CD14-positive monocyte (primary cell): ENCODE measurements around the gene KRTAP4-16. TPM values are rescaled to one million over a fixed set of nuclear protein-coding genes. Genes with fewer than 3 reads are reported as not detected.

Experiments
- DNase-seq, 3 donors: peaks; one replicate each; pipeline ENCODE4 v3.0.0-alpha.2; 2011 to 2022
- H2AFZ ChIP-seq: 2 replicates; pipeline ENCODE4 v1.6.0; 2012; ENCODE audit warnings: mild to moderate bottlenecking, low read depth, low read length, inconsistent platforms; ENCODE audit not compliant: insufficient read depth, poor library complexity, severe bottlenecking
- H3K27ac ChIP-seq, 2 donors: 1 replicate in 1 of 2; 2 replicates in 1 of 2; pipeline ENCODE4 v1.5.1; 2012 to 2013; ENCODE audit warnings: low read length in 2 of 2, control low read depth in 1 of 2, inconsistent platforms in 1 of 2, low read depth in 1 of 2, mild to moderate bottlenecking in 1 of 2
- H3K27me3 ChIP-seq, 2 donors: one replicate each; pipeline versions ENCODE4 v1.6.0 to v1.6.1; 2011 to 2013; ENCODE audit warnings: low read length in 2 of 2; ENCODE audit not compliant: control insufficient read depth in 2 of 2, insufficient read depth in 2 of 2
- H3K36me3 ChIP-seq, 2 donors: replicated peaks in 1 of 2; 1 replicate in 1 of 2; 2 replicates in 1 of 2; pipeline versions ENCODE4 v1.5.1 to v1.6.1; 2012 to 2013; ENCODE audit warnings: low read length in 2 of 2, control low read depth in 1 of 2, inconsistent platforms in 1 of 2, mild to moderate bottlenecking in 1 of 2; ENCODE audit not compliant: insufficient read depth in 2 of 2, control insufficient read depth in 1 of 2
- H3K4me1 ChIP-seq, 2 donors: 1 replicate in 1 of 2; 2 replicates in 1 of 2; pipeline versions ENCODE4 v1.5.1 to v1.6.1; 2012 to 2013; ENCODE audit warnings: low read length in 2 of 2, control low read depth in 1 of 2, inconsistent platforms in 1 of 2, mild to moderate bottlenecking in 1 of 2, moderate library complexity in 1 of 2; ENCODE audit not compliant: insufficient read depth in 2 of 2, control insufficient read depth in 1 of 2
- H3K4me2 ChIP-seq: replicated peaks from 2 replicates; pipeline ENCODE3; 2012; ENCODE audit warnings: low read length, moderate library complexity, mild to moderate bottlenecking; ENCODE audit not compliant: poor library complexity, severe bottlenecking; ENCODE audit errors: extremely low read depth
- H3K4me3 ChIP-seq, 3 experiments: fragments of 200-600 bp in 1 of 3; sonication (generic) in 1 of 3; replicated peaks in 1 of 3; 1 replicate in 2 of 3; 2 replicates in 1 of 3; pipeline ENCODE4 v1.5.1; 2011 to 2013; ENCODE audit warnings: low read length in 3 of 3, mild to moderate bottlenecking in 3 of 3, control low read depth in 2 of 3, low read depth in 2 of 3, inconsistent platforms in 1 of 3, moderate library complexity in 1 of 3
- H3K79me2 ChIP-seq: 2 replicates; pipeline ENCODE4 v1.6.0; 2012; ENCODE audit warnings: mild to moderate bottlenecking, control low read depth, inconsistent platforms, low read length, moderate library complexity; ENCODE audit not compliant: insufficient read depth
- H3K9ac ChIP-seq: 2 replicates; pipeline ENCODE4 v1.6.0; 2017; ENCODE audit warnings: low read length, mild to moderate bottlenecking; ENCODE audit not compliant: insufficient read depth, poor library complexity, severe bottlenecking
- H3K9me3 ChIP-seq, 2 donors: replicated peaks in 1 of 2; 1 replicate in 1 of 2; 2 replicates in 1 of 2; pipeline versions ENCODE4 v1.5.1 to v1.6.1; 2012 to 2013; ENCODE audit warnings: low read length in 2 of 2, control low read depth in 1 of 2; ENCODE audit not compliant: control insufficient read depth in 1 of 2, insufficient read depth in 1 of 2
- H4K20me1 ChIP-seq: 2 replicates; pipeline ENCODE4 v1.6.0; 2012; ENCODE audit warnings: mild to moderate bottlenecking, low read length, control low read depth, moderate library complexity; ENCODE audit not compliant: insufficient read depth
- H3K27ac Mint-ChIP-seq, 7 donors: one replicate each; pipeline ENCODE4 v1.8.0; 2020; ENCODE audit warnings: mild to moderate bottlenecking in 7 of 7, mixed read lengths in 7 of 7, moderate library complexity in 6 of 7, inconsistent platforms in 2 of 7
- H3K27me3 Mint-ChIP-seq, 3 donors: one replicate each; pipeline ENCODE4 v1.8.0; 2021 to 2022; ENCODE audit warnings: low read depth in 3 of 3, mild to moderate bottlenecking in 3 of 3, mixed read lengths in 3 of 3, moderate library complexity in 3 of 3, inconsistent platforms in 1 of 3
- H3K36me3 Mint-ChIP-seq, 2 donors: one replicate each; pipeline ENCODE4 v1.8.0; 2020; ENCODE audit warnings: mixed read lengths in 2 of 2, inconsistent platforms in 1 of 2, mild to moderate bottlenecking in 1 of 2
- H3K4me1 Mint-ChIP-seq: one replicate; pipeline ENCODE4 v1.8.0; 2020; ENCODE audit warnings: mild to moderate bottlenecking, mixed read lengths
- H3K4me3 Mint-ChIP-seq, 2 donors: one replicate each; pipeline ENCODE4 v1.8.0; 2020; ENCODE audit warnings: mild to moderate bottlenecking in 2 of 2, mixed read lengths in 2 of 2, moderate library complexity in 1 of 2
- H3K9me3 Mint-ChIP-seq, 7 donors: one replicate each; pipeline ENCODE4 v1.8.0; 2020 to 2022; ENCODE audit warnings: mixed read lengths in 7 of 7, mild to moderate bottlenecking in 6 of 7, moderate library complexity in 6 of 7, inconsistent platforms in 2 of 7
- WGBS: methylation state at CpG from one replicate; pipeline ENCODE4 v1.1.5; 2013; ENCODE audit warnings: missing lambda C conversion rate; ENCODE audit not compliant: insufficient coverage; 5-methylcytosine and 5-hydroxymethylcytosine counted together
- intact Hi-C, 2 donors: fragments of 100-400 bp; cut with micrococcal nuclease; formaldehyde crosslinking; loops; one replicate each; pipeline versions ENCODE4 v1.15.0 to v1.15.1; 2023
- polyA plus RNA-seq, 3 donors: library from polyadenylated mRNA; depleted of rRNA in 1 of 3; unstranded in 2 of 3; stranded (reverse) in 1 of 3; fragments of 300-500 nt in 2 of 3; fragments of >200 nt in 1 of 3; fragmentation: Illumina TruSeq in 2 of 3; gene quantifications; 1 replicate in 2 of 3; 2 replicates in 1 of 3; pipeline ENCODE4 v1.2.3, GENCODE V29; 2012 to 2021
- TF ChIP-seq, protein P1 (sequence below): fragments of 200-600 bp; IDR thresholded peaks from one replicate; pipeline ENCODE4 v1.8.0; 2022; ENCODE audit warnings: antibody characterized with exemption, mild to moderate bottlenecking

KRTAP4-16 gene
- polyA plus RNA-seq, 3 donors: not detected

DNA sequence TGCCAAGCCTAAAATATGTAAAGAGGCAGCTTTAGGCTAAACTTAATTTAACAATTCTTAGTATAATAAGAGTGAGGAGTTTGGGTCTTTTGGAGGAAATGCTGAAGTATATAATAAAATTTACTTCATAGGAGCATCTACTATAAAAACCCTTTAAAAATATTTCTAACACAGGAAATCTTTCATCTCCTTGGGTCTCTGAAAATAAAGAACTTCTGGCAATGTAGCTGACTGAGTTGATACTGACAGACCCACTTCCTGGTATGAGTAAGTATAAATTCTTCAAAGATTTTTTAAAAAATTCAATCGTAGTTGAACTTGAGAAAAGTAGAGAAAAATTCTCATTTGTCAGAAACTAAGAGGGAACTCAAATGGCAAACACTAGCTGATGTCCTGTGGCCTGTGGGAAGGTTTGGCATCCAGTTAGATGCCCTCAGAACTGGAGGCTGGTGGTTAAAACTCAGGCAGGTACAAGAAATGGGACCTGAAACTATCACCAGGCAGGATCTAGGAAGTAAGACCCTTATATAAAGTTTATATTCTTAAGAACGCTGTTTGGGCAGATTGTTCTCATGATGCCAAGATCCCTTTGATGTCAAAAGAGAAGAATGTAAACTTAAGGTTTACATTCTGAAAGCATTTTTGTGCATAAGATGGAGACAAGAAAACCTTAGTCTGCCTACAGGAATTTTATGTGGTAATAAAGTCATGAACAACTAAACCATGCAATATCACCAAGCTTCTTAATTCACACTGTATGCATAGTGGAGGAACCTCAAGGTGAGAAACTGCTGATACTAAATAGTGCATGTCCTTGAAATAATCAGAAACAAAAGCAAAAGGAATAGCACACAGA is 32.1 kb upstream of the KRTAP4-16 start:
- no peaks in the 10 kb centered on the region for H3K4me1 Mint-ChIP-seq
- Histone ChIP-seq H3K4me1 (no peaks in the 10 kb centered on the region), H3K9ac (no peak overlapping the region), H3K4me3 (no peak overlapping the region), H3K36me3 (no peaks in the 10 kb centered on the region), H4K20me1 (no peaks in the 10 kb centered on the region), H2AFZ (no peak overlapping the region), H3K27me3 (no peaks in the 10 kb centered on the region), H3K79me2 (no peaks in the 10 kb centered on the region), H3K9me3 (no peaks in the 10 kb centered on the region), H3K4me2 (no peak overlapping the region), H3K27ac (no peak overlapping the region)
- intact Hi-C loops: no loop called here
- TF ChIP-seq, protein P1, sequence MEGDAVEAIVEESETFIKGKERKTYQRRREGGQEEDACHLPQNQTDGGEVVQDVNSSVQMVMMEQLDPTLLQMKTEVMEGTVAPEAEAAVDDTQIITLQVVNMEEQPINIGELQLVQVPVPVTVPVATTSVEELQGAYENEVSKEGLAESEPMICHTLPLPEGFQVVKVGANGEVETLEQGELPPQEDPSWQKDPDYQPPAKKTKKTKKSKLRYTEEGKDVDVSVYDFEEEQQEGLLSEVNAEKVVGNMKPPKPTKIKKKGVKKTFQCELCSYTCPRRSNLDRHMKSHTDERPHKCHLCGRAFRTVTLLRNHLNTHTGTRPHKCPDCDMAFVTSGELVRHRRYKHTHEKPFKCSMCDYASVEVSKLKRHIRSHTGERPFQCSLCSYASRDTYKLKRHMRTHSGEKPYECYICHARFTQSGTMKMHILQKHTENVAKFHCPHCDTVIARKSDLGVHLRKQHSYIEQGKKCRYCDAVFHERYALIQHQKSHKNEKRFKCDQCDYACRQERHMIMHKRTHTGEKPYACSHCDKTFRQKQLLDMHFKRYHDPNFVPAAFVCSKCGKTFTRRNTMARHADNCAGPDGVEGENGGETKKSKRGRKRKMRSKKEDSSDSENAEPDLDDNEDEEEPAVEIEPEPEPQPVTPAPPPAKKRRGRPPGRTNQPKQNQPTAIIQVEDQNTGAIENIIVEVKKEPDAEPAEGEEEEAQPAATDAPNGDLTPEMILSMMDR: no peak
- H3K27me3 Mint-ChIP-seq: no peaks in the 10 kb centered on the region
- H3K36me3 Mint-ChIP-seq: no peaks in the 10 kb centered on the region
- WGBS: no CpG with 5 or more reads among the region's 2 CpGs
- H3K4me3 Mint-ChIP-seq: no peak overlapping the region
- DNase-seq: no peak
- H3K9me3 Mint-ChIP-seq: peaks cover 0 to 9% (median 4%) of the 10 kb centered on the region in 7 donors
- no peak overlapping the region for H3K27ac Mint-ChIP-seq

DNA sequence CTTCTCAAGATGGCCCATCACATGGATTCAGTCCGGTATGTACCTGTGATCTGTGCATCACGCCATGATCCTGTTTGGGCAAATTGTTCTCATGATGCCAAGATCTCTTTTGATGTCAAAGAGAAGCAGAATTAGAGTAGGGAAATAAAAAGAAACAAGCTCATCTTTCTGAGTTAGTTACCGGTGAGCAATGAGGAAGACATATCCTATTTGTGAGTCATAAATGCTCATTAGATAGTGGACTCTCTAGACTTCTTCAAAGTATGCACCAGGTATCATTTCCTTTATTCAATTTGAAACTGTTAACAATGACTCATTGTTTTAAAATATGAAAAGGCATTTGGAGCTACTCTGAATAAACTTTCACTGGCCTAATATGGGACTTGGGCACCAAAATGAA is 30.0 kb upstream of the KRTAP4-16 start:
- Histone ChIP-seq H3K27ac (no peak overlapping the region), H3K79me2 (no peaks in the 10 kb centered on the region), H3K9ac (no peak overlapping the region), H2AFZ (no peak overlapping the region), H3K4me1 (no peaks in the 10 kb centered on the region), H3K9me3 (no peaks in the 10 kb centered on the region), H3K4me3 (no peak overlapping the region), H3K36me3 (no peaks in the 10 kb centered on the region), H4K20me1 (no peaks in the 10 kb centered on the region), H3K27me3 (no peaks in the 10 kb centered on the region), H3K4me2 (no peak overlapping the region)
- H3K27ac Mint-ChIP-seq: no peak overlapping the region
- H3K36me3 Mint-ChIP-seq: no peaks in the 10 kb centered on the region
- intact Hi-C loops: no loop called here
- no peak overlapping the region for H3K4me3 Mint-ChIP-seq
- peaks cover 0 to 2% (median 0%) of the 10 kb centered on the region in 7 donors for H3K9me3 Mint-ChIP-seq
- TF ChIP-seq, protein P1: no peak
- no peak for DNase-seq
- 100% methylated on average over 2 of the region's 3 CpGs for WGBS
- H3K4me1 Mint-ChIP-seq: no peaks in the 10 kb centered on the region
- H3K27me3 Mint-ChIP-seq: no peaks in the 10 kb centered on the region
